GM18873 (cell line): ENCODE results near the gene HSF2BP.
"Not testable (repeated sequence)": the region's sequence is repeated elsewhere in the genome, so short reads cannot be mapped to it uniquely, and the experiment has no call there.

Experiments used
- ATAC-seq: cut with Tn5 transposase; IDR thresholded peaks from one replicate; pipeline ENCODE4 v1.9.1; 2021; ENCODE audit warnings: mild to moderate bottlenecking, moderate library complexity, moderate number of reproducible peaks; ENCODE audit not compliant: unreplicated experiment, low FRiP score

Gene HSF2BP

DNA sequence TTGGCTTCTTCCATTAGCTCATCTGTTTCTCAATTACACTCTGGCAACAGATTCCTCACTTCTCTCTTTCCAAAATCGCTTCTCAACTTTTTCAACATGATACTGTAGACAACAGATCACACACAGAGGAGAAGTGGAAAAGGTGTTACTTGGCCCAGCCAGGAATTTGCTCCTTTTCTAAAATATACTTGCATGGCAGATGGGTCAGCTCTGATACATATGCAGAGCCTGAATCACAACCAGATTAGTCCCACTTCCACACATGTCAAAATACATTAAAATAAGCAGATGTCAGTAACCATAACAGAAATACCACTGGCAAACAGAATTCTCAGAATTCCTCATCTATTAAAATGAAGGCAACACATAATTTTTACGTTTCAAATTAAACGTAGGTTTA, 89.1 kb downstream of the HSF2BP start:
- ATAC-seq, result not testable (repeated sequence)

DNA sequence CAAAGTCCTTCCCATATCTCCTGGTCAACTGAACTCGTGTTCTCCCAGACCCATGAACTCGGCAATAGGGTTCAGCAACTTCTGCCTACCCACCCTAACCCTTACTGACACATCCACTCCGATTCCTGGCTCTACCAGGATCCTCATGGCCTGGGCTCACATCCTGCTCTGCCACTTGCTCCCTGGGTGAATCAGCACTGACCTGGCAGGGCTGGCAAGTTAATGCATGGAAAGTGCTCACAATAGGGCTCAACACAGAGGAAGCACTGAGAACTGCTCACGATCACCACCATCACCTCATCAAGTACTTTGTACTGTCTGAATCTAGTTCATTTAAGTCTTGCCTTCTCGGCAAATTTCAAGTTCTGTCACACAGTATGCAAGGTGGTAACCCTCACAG, 96.8 kb downstream of the HSF2BP start:
- ATAC-seq, result not testable (repeated sequence)

DNA sequence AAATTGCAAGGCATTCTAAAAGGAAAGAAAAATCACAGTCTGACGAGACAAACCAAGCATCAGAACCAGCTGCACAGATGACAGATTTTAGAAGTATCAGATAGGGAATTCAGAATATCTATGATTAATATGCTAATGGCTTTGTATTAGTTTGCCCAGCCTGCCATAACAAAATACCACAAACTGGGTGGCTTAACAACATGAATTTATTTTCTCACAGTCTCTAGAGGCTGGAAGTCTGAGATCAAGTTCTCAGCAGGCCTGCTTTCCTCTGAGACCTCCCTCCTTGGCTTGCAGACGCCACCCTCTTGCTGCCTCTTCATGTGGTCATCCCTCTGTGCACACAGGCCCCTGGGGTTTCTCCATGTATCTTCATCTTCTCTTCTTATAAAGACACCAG, 118.7 kb downstream of the HSF2BP start:
- ATAC-seq, result not testable (repeated sequence)

DNA sequence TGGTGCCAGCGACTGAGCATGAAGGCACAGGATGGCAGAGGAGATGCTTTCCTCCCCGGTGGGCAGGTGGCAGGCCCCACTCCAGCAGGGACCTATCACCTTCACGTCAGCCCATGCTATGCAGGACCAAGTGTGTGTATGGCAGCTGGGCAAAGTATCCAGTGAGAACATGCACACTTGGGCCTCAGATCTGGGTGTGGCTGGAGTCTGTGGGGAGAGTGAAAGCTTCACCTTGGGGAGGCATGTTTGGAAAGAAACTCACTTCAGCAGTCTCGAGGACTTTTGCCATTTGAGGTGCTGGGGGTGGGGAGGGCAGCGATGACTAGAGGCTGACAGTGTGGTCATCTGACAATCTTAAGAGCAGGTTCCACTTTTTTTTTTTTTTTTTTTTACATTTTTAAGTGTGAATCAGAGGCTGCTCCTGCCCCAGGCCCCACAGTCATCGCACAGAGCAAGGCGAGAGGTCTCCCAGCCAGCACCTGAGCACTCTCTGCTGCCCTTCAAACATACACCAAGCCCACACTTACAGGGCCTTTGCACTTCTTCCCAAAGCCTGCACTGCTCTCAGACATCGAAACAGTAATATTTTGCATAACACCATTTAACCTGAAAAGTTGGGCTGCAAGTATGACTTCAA, 136.7 kb downstream of the HSF2BP start:
- not testable (repeated sequence) for ATAC-seq

DNA sequence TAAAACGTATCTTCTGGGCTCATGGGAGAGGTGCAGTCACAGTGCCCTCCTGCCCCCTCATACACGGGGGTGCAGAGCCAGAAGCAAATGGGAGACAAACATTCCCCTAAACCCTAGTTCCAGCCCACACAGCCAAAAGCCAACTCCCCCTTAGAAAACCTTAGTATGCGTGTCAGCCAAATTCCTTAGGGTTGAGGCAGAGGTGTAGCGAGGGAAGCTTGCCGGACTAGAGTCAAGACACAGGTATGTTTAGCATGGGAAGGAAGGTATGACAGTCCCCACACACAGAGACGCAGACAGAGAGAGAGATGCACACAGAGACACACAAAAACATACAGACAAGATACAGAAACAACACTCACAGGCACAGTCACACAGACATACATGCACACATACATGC, 141.6 kb downstream of the HSF2BP start:
- not testable (repeated sequence) for ATAC-seq

DNA sequence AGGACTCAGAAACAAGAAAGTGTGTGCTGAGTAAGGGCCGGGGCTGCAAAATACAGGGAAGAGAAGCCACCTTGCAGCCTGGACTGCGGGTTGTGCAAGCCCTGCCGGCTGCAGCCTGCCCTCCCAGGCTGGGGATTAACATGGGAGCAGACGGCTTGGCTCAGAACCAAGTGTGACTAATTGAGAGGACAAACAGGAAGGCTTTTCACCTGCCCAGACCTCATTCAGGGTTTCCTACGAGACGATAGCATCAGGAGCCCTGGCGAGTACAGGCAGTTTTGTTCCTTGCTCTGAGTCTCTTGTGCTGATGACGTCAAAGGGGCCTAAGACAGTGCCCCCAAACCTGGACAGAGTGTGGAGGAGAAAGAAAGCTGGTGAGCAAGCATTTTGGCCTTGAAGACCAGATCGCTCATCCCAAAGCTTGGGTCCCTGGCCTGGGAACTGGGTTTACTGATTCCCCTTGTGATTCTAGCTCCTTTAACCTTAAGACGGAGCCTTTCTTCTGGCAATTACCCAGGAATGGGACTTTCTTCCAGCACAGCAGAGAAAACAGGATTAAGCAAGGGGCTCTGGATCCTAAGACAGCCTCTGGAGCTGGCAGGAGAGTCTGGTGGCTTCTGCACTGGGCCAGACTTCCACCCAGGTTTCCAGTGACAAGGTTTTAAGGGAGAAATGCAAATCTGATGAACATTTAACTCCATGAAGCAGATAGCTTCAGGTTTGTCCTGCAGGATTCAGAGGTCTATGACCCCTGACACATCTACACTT, 142.2 kb downstream of the HSF2BP start:
- not testable (repeated sequence) for ATAC-seq

DNA sequence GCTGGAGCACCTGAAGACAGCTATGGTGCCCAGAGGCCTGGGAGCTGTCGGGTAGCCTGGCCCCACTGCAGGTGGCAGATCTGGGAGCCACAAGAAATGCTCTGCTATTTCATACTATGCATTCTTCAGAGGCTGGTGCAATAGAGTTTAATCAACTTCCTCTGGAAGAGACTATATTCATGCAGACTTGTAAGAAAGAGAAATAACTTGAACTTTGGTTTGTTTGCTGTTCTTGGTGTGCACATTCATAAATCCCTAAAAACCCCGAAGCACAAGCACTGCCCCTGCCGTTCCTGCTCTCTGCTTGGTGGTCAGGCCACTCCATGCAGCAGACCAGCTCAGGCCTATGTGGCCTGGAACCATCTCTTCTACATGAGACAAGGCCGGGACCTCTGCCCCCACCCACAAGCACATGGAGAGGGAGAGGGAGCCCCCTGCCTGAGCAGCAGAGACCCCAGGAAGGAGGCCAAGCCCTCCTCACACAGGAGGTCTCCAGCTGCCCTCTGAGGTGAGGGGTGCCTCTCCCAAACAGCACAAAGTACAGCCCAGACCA, 142.9 kb downstream of the HSF2BP start:
- not testable (repeated sequence) for ATAC-seq

DNA sequence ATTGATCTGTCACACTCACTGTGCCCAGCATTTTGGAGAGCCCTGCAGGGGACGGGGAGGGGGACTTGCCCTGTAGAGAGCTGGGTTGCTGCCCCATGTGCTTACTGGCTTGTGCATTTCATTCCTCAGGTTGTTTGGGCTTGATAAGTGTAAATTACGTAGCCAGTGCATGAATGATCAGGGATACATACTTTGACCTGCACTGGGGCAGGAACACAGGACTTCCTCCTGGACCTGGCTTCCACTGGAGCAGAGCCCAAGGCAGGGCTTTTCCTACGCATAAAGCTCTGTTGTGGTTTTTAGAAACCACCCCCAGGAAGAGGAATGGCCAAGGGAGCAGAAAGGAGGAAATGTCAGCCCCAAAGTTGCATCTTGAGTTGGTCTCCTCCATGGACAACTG, 144.5 kb downstream of the HSF2BP start:
- ATAC-seq, result not testable (repeated sequence)

DNA sequence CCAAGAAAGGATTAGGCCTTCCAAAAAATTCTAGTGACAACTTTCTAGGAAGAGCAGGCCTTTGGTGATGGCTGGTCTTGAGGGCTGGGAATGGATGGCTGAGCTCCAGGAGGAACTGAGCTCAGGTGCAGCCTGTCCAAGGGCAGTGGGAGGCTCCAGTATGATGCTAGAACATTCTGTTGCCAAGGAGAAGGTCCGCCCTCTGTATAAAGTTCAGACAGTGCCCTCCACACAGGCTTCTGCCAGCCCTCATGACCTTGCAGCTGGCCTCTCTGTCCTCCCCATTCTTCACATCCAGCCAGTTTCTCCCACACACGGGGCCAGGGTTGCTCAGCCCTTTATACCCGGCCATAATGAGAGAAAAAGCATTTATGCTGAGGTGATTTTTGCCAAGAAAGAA, 146.3 kb downstream of the HSF2BP start:
- not testable (repeated sequence) for ATAC-seq

DNA sequence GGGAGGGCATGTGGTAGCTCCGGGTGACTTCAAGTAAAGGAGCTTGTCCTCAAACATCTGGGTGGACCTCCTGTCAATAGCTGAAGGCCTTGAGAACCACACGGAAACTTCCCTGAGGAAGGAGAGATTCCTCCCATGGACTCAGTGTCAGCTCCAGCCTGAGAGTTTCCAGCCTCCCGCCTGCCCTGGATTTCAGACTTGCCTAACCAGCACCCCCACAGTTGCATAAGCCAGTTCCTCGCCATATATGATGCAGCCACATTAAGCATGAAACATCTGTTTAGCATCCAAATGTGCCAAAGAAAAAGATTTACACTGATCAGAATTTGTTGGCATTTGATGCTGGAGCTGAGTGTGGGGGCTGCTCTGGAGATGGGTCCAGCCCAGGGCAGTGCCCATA, 148.1 kb downstream of the HSF2BP start:
- ATAC-seq, result not testable (repeated sequence)

DNA sequence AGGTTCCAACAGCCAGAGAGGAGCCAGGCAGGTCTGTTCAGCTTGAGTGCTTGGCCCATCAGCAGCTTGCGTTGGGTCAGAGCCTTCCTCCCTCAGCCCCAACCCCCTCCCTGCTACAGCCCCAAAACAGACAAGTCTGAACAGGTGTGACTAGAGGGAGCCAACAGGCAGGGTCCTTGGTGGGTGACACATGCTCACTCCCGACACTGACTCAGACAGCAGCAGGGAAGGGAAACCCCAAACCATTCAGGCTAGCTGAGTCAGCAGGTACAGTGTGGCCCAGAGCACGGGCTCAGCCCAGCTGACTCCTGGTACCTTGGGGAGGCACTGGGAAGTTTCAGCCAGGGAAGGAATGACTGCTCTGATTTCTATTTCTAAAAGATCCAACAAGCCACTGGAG, 148.6 kb downstream of the HSF2BP start:
- not testable (repeated sequence) for ATAC-seq

DNA sequence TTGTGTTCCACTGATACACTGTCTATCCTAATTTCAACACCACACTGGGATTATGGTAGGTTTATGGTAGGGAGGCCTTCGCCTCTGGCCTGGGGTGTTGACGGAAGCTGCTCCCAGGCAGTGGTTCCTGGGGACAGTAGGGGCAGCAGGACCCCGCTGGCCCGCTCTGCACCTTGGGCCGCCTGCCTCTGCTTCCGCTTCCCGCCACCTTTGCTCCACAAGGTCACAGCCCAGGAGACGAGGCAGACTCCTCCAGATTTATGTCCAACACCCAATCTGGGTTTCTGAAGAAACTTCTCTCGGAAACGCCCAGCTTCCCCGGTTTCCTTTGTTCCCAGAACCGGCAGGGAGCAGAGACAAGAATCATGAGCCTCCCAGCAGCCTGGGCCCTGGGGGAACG, 155.4 kb downstream of the HSF2BP start:
- not testable (repeated sequence) for ATAC-seq

DNA sequence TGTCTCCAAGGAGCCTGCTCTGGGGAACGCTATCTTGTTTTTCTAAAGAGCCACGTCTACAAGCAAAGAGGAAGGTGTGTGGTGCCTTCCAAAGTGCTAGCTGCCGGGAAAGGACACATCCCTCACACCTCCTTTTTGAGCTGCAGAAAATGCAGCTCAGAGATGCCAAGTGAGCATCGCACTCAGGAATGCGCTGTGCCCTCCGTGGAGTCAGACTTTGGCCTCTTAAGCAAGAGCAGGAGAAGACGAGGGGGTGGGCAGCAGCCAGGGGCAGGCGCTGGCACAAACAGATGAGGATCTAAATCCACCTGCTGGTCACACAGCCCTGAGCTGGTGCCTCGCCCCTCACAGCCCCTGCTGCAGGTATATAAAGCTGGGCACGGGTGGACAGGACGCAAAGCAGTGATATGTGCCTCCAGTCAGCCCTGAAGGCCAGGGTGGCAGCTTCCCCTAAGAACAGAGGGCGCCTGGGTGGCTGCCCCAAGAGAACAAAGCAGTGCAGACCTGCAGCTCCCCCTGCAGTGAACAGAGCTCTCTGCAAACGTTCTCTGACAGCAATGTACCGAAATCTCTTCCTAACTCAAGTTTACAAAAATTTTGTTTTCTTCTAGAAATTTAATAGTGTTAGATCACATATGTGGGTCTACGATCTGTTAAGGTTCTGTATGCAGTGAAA, 156.1 kb downstream of the HSF2BP start:
- ATAC-seq, result not testable (repeated sequence)

DNA sequence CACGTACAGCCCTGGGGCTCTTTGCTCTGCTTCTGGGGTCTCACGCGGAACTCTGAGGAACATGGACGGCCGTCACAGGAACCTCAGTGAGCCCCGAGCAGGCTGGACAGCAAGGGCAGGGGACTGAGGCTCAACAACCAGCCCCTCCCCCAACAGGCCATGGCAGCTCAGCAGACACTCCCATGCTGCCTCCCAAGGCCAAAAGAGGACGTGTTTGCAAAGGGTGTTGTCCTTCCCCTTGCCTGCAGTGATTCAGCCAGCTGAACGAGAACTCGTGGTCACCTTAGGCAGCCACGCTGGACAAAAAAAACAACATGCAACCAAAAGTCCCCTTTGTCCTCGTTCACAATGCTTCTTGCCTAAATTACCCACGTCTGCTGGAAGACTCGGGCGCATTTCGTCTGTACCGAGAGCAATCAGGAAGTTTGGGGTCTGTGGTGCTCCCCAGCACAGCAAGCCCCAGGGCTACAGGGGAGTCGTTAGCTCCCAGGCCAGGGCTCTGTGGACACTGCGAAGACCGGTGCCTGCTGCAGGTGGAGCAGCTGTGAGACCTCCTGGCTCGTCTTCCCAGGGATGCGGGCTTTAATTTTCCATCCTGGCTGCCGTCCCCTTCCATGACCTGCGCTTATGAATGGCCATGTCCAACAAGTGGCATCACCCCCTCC, 156.7 kb downstream of the HSF2BP start:
- not testable (repeated sequence) for ATAC-seq

DNA sequence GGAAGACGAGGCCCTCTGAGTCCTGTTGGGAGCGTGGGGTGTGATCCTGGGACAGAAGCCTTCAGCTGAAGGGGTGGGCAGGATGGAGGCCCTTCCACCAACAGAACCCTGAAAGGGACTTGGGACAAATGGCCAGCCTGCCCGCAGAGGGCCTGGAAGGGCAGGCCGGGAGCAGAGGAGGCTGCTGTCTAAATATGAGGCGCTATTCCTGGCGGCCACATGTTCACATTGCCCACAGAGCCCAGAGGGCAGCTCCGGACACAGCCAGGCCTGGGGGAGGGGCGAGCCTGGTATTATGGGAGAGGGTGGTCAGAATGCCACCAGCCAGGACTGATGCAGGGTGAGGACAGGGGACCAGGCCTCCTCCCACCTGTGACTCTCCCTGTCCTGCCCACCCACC, 160.4 kb downstream of the HSF2BP start:
- not testable (repeated sequence) for ATAC-seq

DNA sequence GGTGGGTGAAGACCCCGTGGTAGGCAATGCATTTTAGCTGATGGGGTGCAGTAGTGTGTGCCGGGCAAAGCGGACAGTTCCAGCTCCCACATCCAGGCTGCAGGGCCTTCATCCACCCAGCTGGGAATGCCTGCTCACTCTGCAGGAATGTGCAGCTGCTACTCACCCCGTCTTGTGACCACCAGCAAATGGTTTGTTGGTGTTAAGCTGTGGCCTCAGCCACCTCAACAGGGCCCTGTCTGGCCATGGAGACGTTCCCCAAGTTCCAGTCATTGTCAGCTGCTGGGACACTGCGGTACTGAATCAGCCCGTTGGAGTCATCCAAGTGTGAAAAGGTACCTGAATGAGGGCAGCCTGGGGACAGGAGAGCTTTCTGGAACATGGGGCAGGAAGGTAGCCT, 161.2 kb downstream of the HSF2BP start:
- ATAC-seq, result not testable (repeated sequence)

DNA sequence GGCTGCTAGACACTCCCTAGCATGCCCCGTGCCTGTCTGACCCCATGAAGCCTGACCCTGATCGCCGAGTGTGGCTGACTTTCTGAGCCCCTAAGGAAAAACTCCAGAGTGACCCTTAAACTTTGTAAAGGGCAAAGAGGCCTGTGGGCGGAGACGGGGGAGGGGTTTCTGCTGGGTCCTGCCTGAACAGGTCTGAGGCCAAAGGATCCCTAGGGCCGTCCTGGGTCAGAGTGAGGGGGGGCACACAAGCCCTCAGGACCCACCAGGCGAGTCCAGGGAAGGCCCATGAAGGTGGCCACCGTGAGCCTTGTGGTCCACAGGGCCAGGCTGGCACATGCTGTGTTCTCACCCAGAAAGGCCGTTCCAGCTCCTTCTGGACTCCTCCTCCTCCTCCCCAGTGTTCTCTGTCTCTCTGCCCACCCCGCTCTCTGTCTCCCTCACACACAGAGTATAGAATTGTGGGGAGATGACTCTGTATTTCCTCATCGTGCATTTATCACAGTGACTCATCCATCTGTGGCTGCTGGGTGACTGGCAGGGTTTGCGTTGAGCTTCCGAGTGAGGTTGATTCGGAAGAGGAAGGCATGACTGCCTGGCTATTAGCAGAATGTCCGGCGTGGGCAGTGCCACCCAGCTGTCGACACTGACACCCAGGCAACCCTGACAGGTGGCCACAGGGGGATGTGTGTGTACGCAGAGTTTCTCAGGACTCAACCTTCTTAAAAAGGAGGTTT, 164.8 kb downstream of the HSF2BP start:
- not testable (repeated sequence) for ATAC-seq

DNA sequence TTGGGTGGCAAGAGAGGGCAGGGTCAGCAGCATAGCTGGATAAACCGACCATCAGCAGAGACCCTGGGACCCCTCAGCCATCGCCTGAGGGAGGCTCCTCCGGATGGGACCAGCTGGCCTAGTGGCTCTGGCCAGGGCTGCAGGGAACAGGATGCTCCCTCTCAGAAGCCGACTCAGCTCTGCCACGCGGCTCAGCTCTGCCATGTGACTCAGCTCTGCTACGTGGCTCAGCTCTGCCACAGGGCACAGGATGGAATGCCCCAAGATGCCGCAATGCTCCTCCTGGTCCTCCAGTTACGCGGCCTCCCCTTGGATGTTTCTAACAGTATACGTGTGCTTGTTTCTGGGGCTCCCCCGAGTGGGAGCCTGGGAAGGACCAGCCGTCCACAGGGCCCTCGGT, 165.8 kb downstream of the HSF2BP start:
- ATAC-seq, result not testable (repeated sequence)

DNA sequence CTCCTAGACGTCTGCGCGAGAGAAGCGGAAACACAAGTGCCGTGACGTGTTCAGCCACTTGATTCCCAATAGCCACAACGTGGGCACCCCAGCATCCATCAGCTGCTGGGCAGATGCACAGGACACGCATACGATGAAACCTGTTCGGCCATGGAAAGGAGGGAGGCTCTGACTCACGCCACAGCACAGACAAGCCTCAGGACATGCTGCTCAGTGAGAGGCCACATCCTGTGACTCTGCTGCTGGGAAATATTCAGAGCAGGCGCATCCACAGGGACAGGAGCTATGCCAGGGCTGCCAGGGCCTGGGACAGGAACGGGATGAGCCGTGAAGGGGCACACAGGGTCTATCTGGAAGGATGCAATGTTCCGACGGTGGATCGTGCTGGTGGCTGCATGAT, 171.1 kb downstream of the HSF2BP start:
- not testable (repeated sequence) for ATAC-seq

DNA sequence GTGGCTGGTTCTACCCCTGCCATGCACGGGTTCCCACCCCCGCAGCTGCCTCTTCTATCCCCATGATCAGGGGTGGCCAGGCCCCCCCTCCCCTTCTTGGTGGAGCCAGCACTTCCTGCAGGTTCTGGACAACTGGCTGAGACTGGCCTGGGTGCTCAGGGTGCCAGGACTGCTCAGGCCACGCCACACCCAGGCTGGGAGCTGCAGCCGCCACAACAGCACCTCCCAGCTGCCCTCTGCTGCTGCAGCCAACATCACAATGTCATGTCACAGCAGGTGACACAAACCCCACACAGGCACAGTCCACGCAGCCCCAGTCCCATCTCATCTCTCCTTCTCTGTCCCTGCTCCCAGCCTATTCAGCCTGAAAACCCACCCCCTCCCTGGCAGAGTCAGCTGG, 173.2 kb downstream of the HSF2BP start:
- ATAC-seq, result not testable (repeated sequence)
